Activated naive CD4-positive, alpha-beta T cell (primary cell): ENCODE data around the gene AREL1.

ENCODE experiments used
- DNase-seq, 4 experiments: peaks; one replicate each; lab custom pipeline; 2025; lab: John Stamatoyannopoulos, UW

The AREL1 gene

DNA sequence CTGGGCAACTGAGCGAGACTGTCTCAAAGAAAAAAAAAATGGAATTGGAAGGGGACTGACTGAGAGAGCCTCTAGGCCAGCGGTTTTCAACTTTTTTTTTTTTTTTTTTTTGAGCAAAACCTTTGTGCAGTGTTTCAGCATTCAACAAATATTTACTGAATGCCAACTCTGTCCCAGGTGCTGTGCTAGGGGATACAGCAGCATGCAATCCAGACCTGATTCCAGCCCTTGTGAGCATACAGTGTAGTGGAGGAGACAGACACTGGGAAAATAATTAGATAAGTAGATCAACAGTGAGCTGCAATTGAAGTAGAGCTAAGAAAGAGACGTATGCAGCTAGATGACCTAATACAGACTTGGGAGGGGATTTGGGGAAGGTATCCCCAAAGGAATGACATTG lies 77.0 kb downstream of the AREL1 start:
- no peak for DNase-seq

- DNase-seq, result no peak
Observed at GRCh38 chr14:74634964-74635363, 77.9 kb downstream of the AREL1 start.

DNA sequence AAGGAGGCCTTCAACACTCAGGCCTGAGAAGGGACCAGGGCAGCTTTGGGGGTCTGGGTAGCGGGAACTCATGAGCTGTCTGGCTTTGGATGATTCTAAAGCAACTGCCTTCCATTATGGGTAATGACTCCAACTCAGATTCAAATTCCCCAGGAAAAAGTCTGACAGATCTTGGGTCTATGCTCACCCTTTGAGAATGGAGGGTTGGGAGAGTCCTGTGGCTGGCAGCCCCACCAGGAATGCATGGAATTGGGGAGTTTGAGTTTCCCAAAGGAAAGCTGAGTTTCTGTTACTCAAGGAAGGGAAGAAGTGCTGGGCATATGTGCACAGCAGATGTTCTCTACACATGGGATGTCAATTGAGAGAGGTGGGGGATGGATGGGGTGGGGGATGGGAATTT lies 78.4 kb downstream of the AREL1 start:
- no peak for DNase-seq

- DNase-seq, result no peak
Observed at GRCh38 chr14:74630881-74631690, 81.8 kb downstream of the AREL1 start.

- no peak for DNase-seq
Observed at GRCh38 chr14:74628418-74628817, 84.5 kb downstream of the AREL1 start.

- DNase-seq, result no peak
Observed at GRCh38 chr14:74627076-74627475, 85.8 kb downstream of the AREL1 start.

DNA sequence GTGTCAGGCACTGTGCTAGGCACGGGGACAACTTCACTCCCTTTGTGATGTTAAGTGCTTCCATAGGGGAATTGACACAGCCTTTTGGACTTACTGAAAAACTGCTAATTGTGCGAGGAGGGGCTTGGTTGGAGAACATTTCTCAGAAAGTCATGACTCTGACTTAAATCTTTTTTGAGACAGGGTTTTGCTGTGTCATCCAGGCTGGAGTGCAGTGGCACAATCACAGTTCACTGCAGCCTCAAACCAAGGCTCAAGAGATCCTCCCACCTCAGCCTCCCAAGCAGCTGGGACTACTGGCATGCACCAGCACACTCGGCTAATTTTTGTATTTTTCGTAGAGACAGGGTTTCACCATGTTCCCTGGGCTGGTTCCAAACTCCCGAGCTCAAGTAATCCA lies 90.6 kb downstream of the AREL1 start:
- no peak for DNase-seq

DNA sequence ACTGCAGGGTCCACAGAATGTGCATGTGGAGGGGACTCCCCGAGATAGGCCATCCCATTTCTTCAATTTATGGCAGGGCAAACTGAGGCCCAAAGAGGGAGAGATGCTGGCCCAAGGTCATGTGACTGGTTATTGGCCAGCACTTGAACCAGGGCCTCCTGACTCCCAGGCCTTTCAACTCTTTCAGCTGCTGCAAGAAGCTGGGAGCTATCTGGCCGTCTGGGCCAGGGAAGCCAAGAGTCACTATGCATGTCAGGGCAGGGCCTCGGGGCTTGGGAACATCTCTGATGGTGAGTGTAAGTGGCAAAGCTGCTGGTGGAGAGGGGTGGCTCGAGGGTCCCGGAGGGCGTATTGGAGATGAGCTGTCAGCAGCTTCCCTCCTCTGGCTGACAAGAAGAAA lies 91.3 kb downstream of the AREL1 start:
- no peak for DNase-seq

DNA sequence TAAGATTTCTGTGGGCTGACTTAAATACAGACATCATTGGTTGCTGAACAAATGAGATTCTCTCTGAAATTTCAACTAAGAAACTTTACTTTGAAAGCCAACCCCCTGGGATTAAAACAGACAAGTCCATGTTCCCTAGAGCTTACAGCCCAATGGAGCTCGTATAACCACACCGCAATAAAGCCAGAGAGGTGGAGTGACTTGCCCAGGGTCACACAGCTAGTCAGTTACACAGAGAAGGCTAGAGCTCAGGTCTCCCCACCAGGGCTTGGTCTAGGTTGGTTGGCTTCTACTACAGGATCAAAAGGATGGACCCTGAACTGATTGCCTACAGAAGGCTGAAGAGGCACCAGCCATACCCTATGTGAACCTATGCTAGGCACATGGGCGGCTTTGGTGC lies 92.0 kb downstream of the AREL1 start:
- no peak for DNase-seq

- no peak for DNase-seq
Observed at GRCh38 chr14:74620497-74620921, 92.4 kb downstream of the AREL1 start.

GRCh38 chr14:74619672-74620131 lies 93.2 kb downstream of the AREL1 start:
- no peak for DNase-seq

DNA sequence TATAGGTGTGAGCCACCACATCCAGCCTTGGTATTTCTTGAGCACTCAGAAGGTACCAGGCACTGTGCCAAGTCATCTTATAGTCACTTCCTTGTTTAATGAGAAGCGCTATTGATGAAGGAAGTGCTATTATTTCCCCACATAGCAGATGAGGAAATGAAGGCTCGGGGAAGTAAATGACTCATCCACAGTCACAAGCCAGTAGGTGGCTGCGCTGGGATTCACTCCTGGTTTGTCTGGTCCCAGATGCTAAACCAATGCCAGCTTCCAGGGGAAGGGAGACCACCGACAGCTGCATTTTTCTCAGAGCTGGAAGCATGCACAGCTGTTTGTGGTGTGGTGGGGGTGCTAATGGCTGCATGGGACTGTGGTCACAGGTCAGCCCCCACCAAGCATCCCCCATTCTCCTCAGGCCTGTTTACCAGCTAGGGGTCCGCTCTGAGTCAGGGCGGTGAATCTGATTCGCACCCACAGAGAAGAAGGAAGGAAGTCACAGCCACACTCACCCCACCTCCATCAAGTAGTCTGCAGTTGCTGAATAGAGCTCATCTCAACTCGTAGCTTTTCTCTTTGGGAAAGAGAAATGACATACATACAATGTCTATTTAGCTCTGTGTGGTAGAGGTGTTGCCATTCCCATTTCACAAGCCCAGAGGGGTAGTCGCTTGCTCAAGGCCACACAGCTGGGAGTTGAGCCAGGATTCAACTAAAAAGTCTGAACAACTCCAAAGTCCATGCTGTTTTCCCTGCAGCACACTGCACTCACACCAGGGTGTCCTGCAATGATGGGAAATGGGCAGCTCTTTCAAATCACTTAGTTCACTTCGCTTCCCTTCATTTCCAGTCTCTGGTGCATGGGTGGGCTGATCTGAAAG lies 94.6 kb downstream of the AREL1 start:
- DNase-seq, result peak in 2 of 4 experiments; percentile 34 to 52

DNA sequence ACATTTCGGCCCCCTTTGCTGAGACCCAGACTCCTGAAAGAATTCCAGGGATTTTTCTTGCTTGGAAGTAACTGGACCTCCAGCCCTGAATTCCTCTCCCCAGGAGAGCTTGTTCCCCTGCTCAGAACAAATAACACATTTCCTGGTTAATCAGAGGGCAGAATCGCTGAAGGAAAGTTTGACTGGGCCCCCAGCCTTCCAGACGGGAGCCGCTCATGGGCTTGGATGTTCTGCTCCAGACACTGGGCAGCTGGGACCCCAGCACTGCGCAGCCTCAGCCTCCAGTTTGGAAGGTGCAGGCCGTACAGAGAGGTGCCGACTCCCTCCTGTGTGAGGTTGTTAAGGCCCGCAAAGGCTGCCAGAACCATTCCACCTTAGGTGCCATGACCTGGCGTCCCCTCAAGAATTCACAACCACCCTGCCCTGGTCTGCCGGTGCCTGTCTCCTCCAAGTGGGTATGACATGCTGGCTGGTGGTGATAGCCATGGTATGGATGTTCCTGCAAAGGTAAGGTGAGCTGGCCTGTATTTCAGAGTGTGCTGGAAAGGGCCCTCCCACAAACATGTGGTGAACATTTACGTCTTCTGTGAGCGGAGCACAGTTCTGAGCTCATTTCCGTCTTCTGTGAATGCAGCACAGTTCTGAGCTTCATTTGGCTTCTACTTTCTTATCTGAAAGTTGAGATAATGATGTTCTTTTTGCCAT lies 95.7 kb downstream of the AREL1 start:
- DNase-seq, result no peak

GRCh38 chr14:74616507-74616906 lies 96.4 kb downstream of the AREL1 start:
- DNase-seq, result no peak

DNA sequence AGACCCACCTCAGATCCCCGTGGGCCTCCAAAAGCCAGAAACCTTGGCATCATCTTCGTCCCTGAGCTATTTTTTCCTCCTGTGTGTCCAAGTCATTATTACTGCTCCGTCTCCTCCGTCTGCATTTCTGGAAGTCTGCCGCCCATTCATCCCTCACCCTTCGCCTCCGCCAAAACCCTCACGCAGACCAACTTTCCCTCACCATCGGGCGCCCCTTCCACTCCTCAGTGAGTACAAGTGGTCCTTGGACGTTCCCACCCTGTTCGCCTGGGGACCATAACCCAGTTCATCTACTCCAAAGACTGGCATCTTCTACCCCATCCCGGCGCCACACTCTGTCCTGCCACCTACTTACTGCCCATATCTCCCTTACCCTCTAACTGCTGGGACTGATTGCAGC lies 97.1 kb downstream of the AREL1 start:
- no peak for DNase-seq

- DNase-seq, result no peak
Observed at GRCh38 chr14:74614508-74615495, 98.1 kb downstream of the AREL1 start.

- no peak for DNase-seq
Observed at GRCh38 chr14:74613211-74613914, 99.5 kb downstream of the AREL1 start.

- DNase-seq, result peak; percentile 36 to 87 (median 63)
Observed at GRCh38 chr14:74612350-74613021, 100.4 kb downstream of the AREL1 start.

DNA sequence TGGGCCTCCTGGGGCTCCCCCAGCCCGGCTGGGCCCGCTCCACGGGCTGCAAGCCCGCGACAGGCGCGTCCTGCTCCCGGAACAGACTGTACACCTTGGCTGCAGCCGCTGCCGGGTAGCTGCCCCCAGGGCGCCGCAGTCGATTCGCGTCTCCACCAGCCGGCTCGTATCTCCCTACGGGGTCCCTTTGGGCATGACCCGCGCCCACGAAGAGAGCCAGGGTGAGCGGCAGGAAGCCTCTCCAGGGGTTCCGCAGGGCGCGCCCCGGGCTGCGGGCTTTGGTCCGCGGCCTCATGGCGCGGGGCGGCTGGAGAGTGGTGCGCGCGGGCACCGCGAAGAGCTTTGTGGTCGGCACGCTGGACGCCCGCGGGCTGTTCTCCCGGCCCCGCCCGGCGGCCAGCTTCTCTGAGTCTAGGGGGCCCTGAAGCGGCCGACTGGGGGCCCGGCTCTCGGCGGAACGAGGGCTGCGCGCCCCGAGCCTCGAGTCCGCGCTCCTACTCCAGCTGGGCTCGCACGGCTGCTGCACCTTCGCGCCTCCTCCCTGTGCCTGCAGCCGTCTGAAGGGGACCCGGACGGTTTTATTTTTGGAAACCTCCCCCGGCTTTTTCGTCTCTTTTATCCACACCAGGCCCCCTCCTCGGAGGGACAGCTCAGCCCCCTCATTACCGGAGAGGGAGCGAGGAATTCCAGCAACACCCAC lies 101.1 kb downstream of the AREL1 start, which contains the start of gene LTBP2:
LTBP2 (minus strand) TSS at position 588 of the 700 bp plus-strand sequence; CDS start at position 295, 293 bp downstream.
- DNase-seq, result no peak
